Measurements from ENCODE around the gene REV1. TPM values are rescaled to one million over a fixed set of nuclear protein-coding genes. Genes with fewer than 3 reads are reported as not detected.
"Not testable (repeated sequence)": the region's sequence is repeated elsewhere in the genome, so short reads cannot be mapped to it uniquely, and the experiment has no call there.

REV1 gene
- total RNA-seq, 2 donors from 2014 or later: 22.3 to 26.4 TPM

- peaks cover 74% of the 10 kb centered on the region for H3K36me3 ChIP-seq
- no peak for DNase-seq (ENCODE audit: low spot score)
- no peak for TF ChIP-seq CTCF (IDR thresholded peaks at IDR 0.05)
- no peak overlapping the region for H3K4me3 ChIP-seq
- no peaks in the 10 kb centered on the region for H3K4me1 ChIP-seq
- no peak overlapping the region for H3K27ac ChIP-seq
- H3K9me3 ChIP-seq: peaks cover 0 to 3% of the 10 kb centered on the region in 2 donors
- H3K27me3 ChIP-seq: no peaks in the 10 kb centered on the region
These were observed 109.3 kb downstream of the REV1 start for GRCh38 chr2:99380376-99381010.

GRCh38 chr2:99377879-99378278 is 111.9 kb downstream of the REV1 start:
- no peak for DNase-seq (ENCODE audit: low spot score)
- no peak overlapping the region for H3K27ac ChIP-seq
- TF ChIP-seq CTCF (IDR thresholded peaks at IDR 0.05): no peak
- peaks cover 0 to 5% of the 10 kb centered on the region in 2 donors for H3K9me3 ChIP-seq
- H3K4me1 ChIP-seq: no peaks in the 10 kb centered on the region
- no peak overlapping the region for H3K4me3 ChIP-seq
- no peaks in the 10 kb centered on the region for H3K27me3 ChIP-seq
- peaks cover 69% of the 10 kb centered on the region for H3K36me3 ChIP-seq

- no peak overlapping the region for H3K4me3 ChIP-seq
- no peak overlapping the region for H3K27ac ChIP-seq
- H3K9me3 ChIP-seq: peaks cover 0 to 5% of the 10 kb centered on the region in 2 donors
- peaks cover 71% of the 10 kb centered on the region for H3K36me3 ChIP-seq
- H3K4me1 ChIP-seq: no peaks in the 10 kb centered on the region
- DNase-seq (ENCODE audit: low spot score): no peak
- H3K27me3 ChIP-seq: no peaks in the 10 kb centered on the region
- TF ChIP-seq CTCF (IDR thresholded peaks at IDR 0.05): no peak
These were observed 113.5 kb downstream of the REV1 start for GRCh38 chr2:99376254-99376864.

- no peaks in the 10 kb centered on the region for H3K27me3 ChIP-seq
- no peaks in the 10 kb centered on the region for H3K4me1 ChIP-seq
- TF ChIP-seq CTCF (IDR thresholded peaks at IDR 0.05): no peak
- H3K36me3 ChIP-seq: peaks cover 71% of the 10 kb centered on the region
- H3K27ac ChIP-seq: no peak overlapping the region
- H3K4me3 ChIP-seq: no peak overlapping the region
- peaks cover 0 to 5% of the 10 kb centered on the region in 2 donors for H3K9me3 ChIP-seq
- DNase-seq (ENCODE audit: low spot score): no peak
These were observed 115.1 kb downstream of the REV1 start for GRCh38 chr2:99374747-99375146.

GRCh38 chr2:99373144-99373543 is 116.7 kb downstream of the REV1 start:
- no peak for DNase-seq (ENCODE audit: low spot score)
- TF ChIP-seq CTCF (IDR thresholded peaks at IDR 0.05): no peak
- H3K36me3 ChIP-seq: peaks cover 75% of the 10 kb centered on the region
- H3K27ac ChIP-seq: no peak overlapping the region
- H3K9me3 ChIP-seq: peaks cover 0 to 5% of the 10 kb centered on the region in 2 donors
- H3K27me3 ChIP-seq: no peaks in the 10 kb centered on the region
- H3K4me3 ChIP-seq: no peak overlapping the region
- no peaks in the 10 kb centered on the region for H3K4me1 ChIP-seq

- not testable (repeated sequence) for H3K9me3 ChIP-seq; H3K27ac ChIP-seq; H3K27me3 ChIP-seq; H3K4me3 ChIP-seq; H3K4me1 ChIP-seq; DNase-seq (ENCODE audit: low spot score)
- H3K36me3 ChIP-seq: peaks cover 89% of the 10 kb centered on the region
These were observed 121.0 kb downstream of the REV1 start for GRCh38 chr2:99368854-99369253.
